ENCODE measurements around the gene COL8A1.

GRCh38 chr3:99627062-99627826 lies 11.2 kb upstream of the COL8A1 start:
- peak; percentile 17; the same call in 1 of the 2 replicates for TF ChIP-seq CTCF (IDR thresholded peaks at IDR 0.05; ENCODE audit: low read length)
- no peak for TF ChIP-seq EZH2 (optimal IDR thresholded peaks at IDR 0.05; ENCODE audit: low read depth, low read length)
- TF ChIP-seq EZH2phosphoT487 (IDR thresholded peaks at IDR 0.05; ENCODE audit: low read length), result no peak
